ENCODE data around the gene GTSF1L. TPM values are rescaled to one million over a fixed set of nuclear protein-coding genes. Genes with fewer than 3 reads are reported as not detected.

The GTSF1L gene
- total and polyA plus RNA-seq, 2 of the 4 experiments (the other 2 are of a cell fraction), result not detected

GRCh38 chr20:43700627-43701026 lies 26.2 kb downstream of the GTSF1L start:
- Histone ChIP-seq H3K4ac (ENCODE audit: low read depth, low read length) (no peak overlapping the region), H3K14ac (replicated peaks; ENCODE audit: low read depth, low read length) (no peak overlapping the region), H3K9me1 (ENCODE audit: insufficient read depth, low read length) (no peaks in the 10 kb centered on the region), H3K4me2 (ENCODE audit: low read depth, low read length) (no peak overlapping the region), H2BK5ac (ENCODE audit: low read depth, low read length, poor library complexity, severe bottlenecking) (no peak overlapping the region), H2BK15ac (ENCODE audit: low read depth, low read length) (no peak overlapping the region), H3K4me1 (ENCODE audit: control insufficient read depth, insufficient read depth, low read length) (no peaks in the 10 kb centered on the region), H3K79me1 (ENCODE audit: low read depth in 1 of 2, low read length in 2 of 2) (no peaks in the 10 kb centered on the region; a peak in 2 of 4 replicates), H3K4me3 (ENCODE audit: insufficient read depth, low read depth, low read length) (no peak overlapping the region), H3K9me3 (ENCODE audit: control insufficient read depth, insufficient read depth, low read length) (no peaks in the 10 kb centered on the region), H3K9ac (ENCODE audit: low read depth, low read length) (no peak overlapping the region), H4K20me1 (ENCODE audit: insufficient read depth, low read length) (no peaks in the 10 kb centered on the region; the same call in 1 of the 2 replicates), H2AFZ (replicated peaks; ENCODE audit: low read length, poor library complexity) (no peak overlapping the region), H3K27ac (ENCODE audit: insufficient read depth, low read length) (no peak overlapping the region), H2AK9ac (replicated peaks; ENCODE audit: low read depth, low read length, poor library complexity) (no peak overlapping the region), H4K8ac (ENCODE audit: low read depth in 2 of 2, low read length in 2 of 2) (no peak overlapping the region), H3K27me3 (ENCODE audit: control insufficient read depth, insufficient read depth, low read length) (no peaks in the 10 kb centered on the region), H3K18ac (ENCODE audit: low read depth, low read length) (no peak overlapping the region), H3K36me3 (ENCODE audit: control insufficient read depth, insufficient read depth, low read length) (peaks cover 12% of the 10 kb centered on the region), H2AK5ac (ENCODE audit: low read depth, low read length) (no peak overlapping the region), H3K23ac (ENCODE audit: low read depth, low read length) (no peak overlapping the region), H2BK120ac (ENCODE audit: low read depth, low read length) (no peak overlapping the region), H2BK20ac (ENCODE audit: low read depth, low read length) (no peak overlapping the region), H3K56ac (ENCODE audit: extremely low read depth, insufficient read depth, low read length) (no peak overlapping the region), H4K91ac (ENCODE audit: insufficient read depth, low read depth, low read length) (no peak overlapping the region), H4K5ac (ENCODE audit: low read depth, low read length) (no peak overlapping the region)
- TF ChIP-seq FOS (IDR thresholded peaks at IDR 0.05; ENCODE audit: low read depth, low read length), result no peak
- TF ChIP-seq CHD1 (IDR thresholded peaks at IDR 0.05; ENCODE audit: low read depth, low read length), result no peak
- no peak for TF ChIP-seq MAFK (IDR thresholded peaks at IDR 0.05; ENCODE audit: low read depth, low read length)
- TF ChIP-seq POLR2A (IDR thresholded peaks at IDR 0.05; ENCODE audit: low read depth, low read length), result no peak
- no peak for TF ChIP-seq SMC3 (IDR thresholded peaks at IDR 0.05; ENCODE audit: low read depth, low read length)
- no peak for TF ChIP-seq RCOR1 (IDR thresholded peaks at IDR 0.05; ENCODE audit: insufficient replicate concordance, low read length)
- 97% methylated on average over 3 of the region's 8 CpGs; no CpG with 5 or more reads in 1 of the 2 experiments for WGBS, 2 experiments (ENCODE audit: extremely low coverage in 2 of 2, insufficient read length in 1 of 2)
- DNase-seq (no peak), ATAC-seq (ENCODE audit: low read depth) (no peak)
- in situ Hi-C loops (cut with MboI; ENCODE audit: low sequenced_read_pairs) (no loop called here), intact Hi-C loops (cut with micrococcal nuclease) (no loop called here), dilution Hi-C loops (cut with HindIII; ENCODE audit: low sequenced_read_pairs, unreplicated experiment) (no loop called here)
- no TSS peak for BruUV-seq (replicated peaks)
- POLR2A ChIA-PET (ENCODE audit: unreplicated experiment), result no interaction called here
- CTCF ChIA-PET, result no interaction called here

Data from IMR-90 (cell line).